HCT116 (cell line): ENCODE results near the gene NEU4. TPM values are rescaled to one million over a fixed set of nuclear protein-coding genes. Genes with fewer than 3 reads are reported as not detected.
A peak's percentile ranks its signal among the peaks of the same experiment; 100 is the strongest.
"Not testable (repeated sequence)": the region's sequence is repeated elsewhere in the genome, so short reads cannot be mapped to it uniquely, and the experiment has no call there.

Experiments used
- ATAC-seq: fragments of 200-7000 bp; cut with Tn5 transposase; 2 replicates; pipeline ENCODE4 v1.9.1; 2020; ENCODE audit warnings: mild to moderate bottlenecking, moderate library complexity
- Bru-seq: library from RNA; stranded (reverse); fragments of 400-500 nt; gene quantifications from one replicate; lab custom pipeline; 2021; lab: Mats Ljungman, UMichigan
- BruChase-seq, 2 experiments: library from RNA; stranded (reverse); fragments of 400-500 nt; gene quantifications; one replicate each; lab custom pipeline; 2021; lab: Mats Ljungman, UMichigan
- BruUV-seq: library from RNA; stranded (reverse); fragments of 400-500 nt; replicated peaks from 2 replicates; lab custom pipeline; 2021; lab: Mats Ljungman, UMichigan
- CTCF ChIA-PET: fragments of 300-600 bp; sonication (Branson Sonifier 250); formaldehyde crosslinking; loops from one replicate; lab custom pipeline; 2021; ENCODE audit warnings: antibody characterized with exemption; lab: Charles Lee
- POLR2A ChIA-PET: fragments of 300-600, 350-600 bp; sonication (Branson Sonifier 250); formaldehyde crosslinking; loops from one replicate; lab custom pipeline; 2021; ENCODE audit warnings: antibody characterized with exemption; lab: Charles Lee
- RAD21 ChIA-PET, 2 experiments: fragments of 300-600 bp; sonication (Branson Sonifier 250); formaldehyde crosslinking; loops; one replicate each; lab custom pipeline; 2023; ENCODE audit warnings: low total read pairs in 2 of 2; ENCODE audit not compliant: uncharacterized antibody in 2 of 2, unreplicated experiment in 2 of 2, low non-redundant PET in 1 of 2; lab: Charles Lee
- DNase-seq: peaks from one replicate; pipeline ENCODE4 v3.0.0-alpha.2; 2010; ENCODE audit warnings: low read depth, low spot score
- H2AFZ ChIP-seq: fragments of 200-600 bp; shearing (Covaris generic), sonication (generic); 2 replicates; pipeline ENCODE4 v1.6.1; 2017; ENCODE audit warnings: low read depth, mixed run types, mixed read lengths, antibody characterized with exemption, low read length; ENCODE audit not compliant: poor library complexity, severe bottlenecking
- H3K27ac ChIP-seq: 2 replicates; pipeline ENCODE4 v1.5.1; 2012; ENCODE audit warnings: low read depth, low read length
- H3K27me3 ChIP-seq: fragments of 200-600 bp; sonication (generic); 2 replicates; pipeline ENCODE4 v1.6.1; 2016; ENCODE audit warnings: mixed run types, low read length, mixed read lengths; ENCODE audit not compliant: insufficient read depth
- H3K36me3 ChIP-seq, 2 experiments: fragments of 200-500 bp in 1 of 2; fragments of 200-600 bp in 1 of 2; sonication (Bioruptor generic) in 1 of 2; sonication (generic) in 1 of 2; 2 replicates each; pipeline versions ENCODE4 v1.5.1 to v1.6.1; 2014 to 2016; ENCODE audit warnings: low read length in 2 of 2, inconsistent platforms in 1 of 2, mixed read lengths in 1 of 2, mixed run types in 1 of 2; ENCODE audit not compliant: insufficient read depth in 2 of 2, control insufficient read depth in 1 of 2
- H3K4me1 ChIP-seq, 2 experiments: fragments of 200-600 bp in 1 of 2; sonication (generic) in 1 of 2; 2 replicates each; pipeline versions ENCODE4 v1.5.1 to v1.6.1; 2012 to 2017; ENCODE audit warnings: low read length in 2 of 2, inconsistent platforms in 1 of 2, mild to moderate bottlenecking in 1 of 2, mixed read lengths in 1 of 2, mixed run types in 1 of 2, moderate library complexity in 1 of 2; ENCODE audit not compliant: insufficient read depth in 2 of 2, control insufficient read depth in 1 of 2
- H3K4me2 ChIP-seq: fragments of 200-600 bp; sonication (generic); 2 replicates; pipeline ENCODE4 v1.6.1; 2017; ENCODE audit warnings: mixed run types, low read length, mixed read lengths
- H3K4me3 ChIP-seq, 2 experiments: fragments of 200-600 bp in 1 of 2; sonication (generic) in 1 of 2; replicated peaks in 1 of 2; 2 replicates each; pipeline ENCODE4 v1.5.1; 2011 to 2016; ENCODE audit warnings: low read length in 2 of 2, control low read depth in 1 of 2, low read depth in 1 of 2, mild to moderate bottlenecking in 1 of 2, mixed read lengths in 1 of 2, mixed run types in 1 of 2
- H3K79me2 ChIP-seq: fragments of 200-600 bp; sonication (generic); 2 replicates; pipeline ENCODE4 v1.6.1; 2017; ENCODE audit warnings: mild to moderate bottlenecking, mixed run types, low read length, moderate library complexity, mixed read lengths; ENCODE audit not compliant: insufficient read depth
- H3K9ac ChIP-seq: fragments of 200-600 bp; sonication (generic); 2 replicates; pipeline ENCODE4 v1.6.1; 2016; ENCODE audit warnings: low read length, mixed read lengths
- H3K9me2 ChIP-seq: fragments of 200-600 bp; sonication (generic), shearing (Covaris generic); 2 replicates; pipeline ENCODE4 v1.6.1; 2017; ENCODE audit warnings: mixed run types, mild to moderate bottlenecking, moderate library complexity; ENCODE audit not compliant: insufficient read depth
- H3K9me3 ChIP-seq, 2 experiments: fragments of 200-500 bp in 1 of 2; fragments of 200-600 bp in 1 of 2; sonication (Bioruptor generic) in 1 of 2; sonication (generic) in 1 of 2; 2 replicates each; pipeline ENCODE4 v1.6.1; 2014 to 2017; ENCODE audit warnings: low read length in 2 of 2, mixed read lengths in 2 of 2, inconsistent platforms in 1 of 2, low read depth in 1 of 2, mild to moderate bottlenecking in 1 of 2, mixed run types in 1 of 2, moderate library complexity in 1 of 2; ENCODE audit not compliant: control insufficient read depth in 1 of 2, insufficient read depth in 1 of 2
- H4K20me1 ChIP-seq: fragments of 200-600 bp; sonication (generic), shearing (Covaris generic); 2 replicates; pipeline ENCODE4 v1.6.1; 2017; ENCODE audit warnings: mixed run types, mild to moderate bottlenecking, moderate library complexity; ENCODE audit not compliant: insufficient read depth
- CBX3 ChIP-seq: IDR thresholded peaks from 2 replicates; pipeline ENCODE4 v1.6.1; 2012; ENCODE audit warnings: low read depth
- CEBPB ChIP-seq: IDR thresholded peaks from 2 replicates; pipeline ENCODE4 v1.6.1; 2012; ENCODE audit warnings: low read depth
- JUND ChIP-seq: IDR thresholded peaks from 2 replicates; pipeline ENCODE4 v1.6.1; 2012
- RAD21 ChIP-seq: IDR thresholded peaks from 2 replicates; pipeline ENCODE4 v1.6.1; 2012; ENCODE audit warnings: low read depth, mild to moderate bottlenecking
- SIN3A ChIP-seq: IDR thresholded peaks from 2 replicates; pipeline ENCODE4 v1.6.1; 2012; ENCODE audit warnings: low read depth
- SP1 ChIP-seq: IDR thresholded peaks from 2 replicates; pipeline ENCODE4 v1.6.1; 2012; ENCODE audit warnings: low read depth
- intact Hi-C: fragments of 100-400 bp; cut with micrococcal nuclease; formaldehyde crosslinking; loops from 2 replicates; pipeline ENCODE4 v1.10.0; 2022
- long read RNA-seq: library from polyadenylated mRNA; unstranded; transcript quantifications from one replicate; pipeline ENCODE4 v2.0.0, GENCODE V29; 2021; ENCODE audit not compliant: unreplicated experiment
- polyA plus RNA-seq: library from polyadenylated mRNA; unstranded; fragments of >200 nt; gene quantifications from 2 replicates; pipeline ENCODE4 v1.2.1, GENCODE V29; 2012; ENCODE audit warnings: missing spikeins
- total RNA-seq: library from RNA; stranded (reverse); gene quantifications from one replicate; pipeline ENCODE4 v1.2.1, GENCODE V29; 2021; ENCODE audit not compliant: unreplicated experiment

The NEU4 gene
- total RNA-seq (0.34 TPM), Bru-seq, nascent RNA (not detected), BruChase-seq, experiment 1, labeled RNA remaining after a 6-hour chase (percentile 15 among the genes with signal in this experiment), BruChase-seq, experiment 2, labeled RNA remaining after a 2-hour chase (percentile 22 among the genes with signal in this experiment)
- 0.05 and 0.09 TPM in 2 replicates for polyA plus RNA-seq
- long read RNA-seq, partial matches to known transcripts, result 0 of 1 reads
- long read RNA-seq, other reads (novel, unspliced or antisense), result 1 of 1 reads

DNA sequence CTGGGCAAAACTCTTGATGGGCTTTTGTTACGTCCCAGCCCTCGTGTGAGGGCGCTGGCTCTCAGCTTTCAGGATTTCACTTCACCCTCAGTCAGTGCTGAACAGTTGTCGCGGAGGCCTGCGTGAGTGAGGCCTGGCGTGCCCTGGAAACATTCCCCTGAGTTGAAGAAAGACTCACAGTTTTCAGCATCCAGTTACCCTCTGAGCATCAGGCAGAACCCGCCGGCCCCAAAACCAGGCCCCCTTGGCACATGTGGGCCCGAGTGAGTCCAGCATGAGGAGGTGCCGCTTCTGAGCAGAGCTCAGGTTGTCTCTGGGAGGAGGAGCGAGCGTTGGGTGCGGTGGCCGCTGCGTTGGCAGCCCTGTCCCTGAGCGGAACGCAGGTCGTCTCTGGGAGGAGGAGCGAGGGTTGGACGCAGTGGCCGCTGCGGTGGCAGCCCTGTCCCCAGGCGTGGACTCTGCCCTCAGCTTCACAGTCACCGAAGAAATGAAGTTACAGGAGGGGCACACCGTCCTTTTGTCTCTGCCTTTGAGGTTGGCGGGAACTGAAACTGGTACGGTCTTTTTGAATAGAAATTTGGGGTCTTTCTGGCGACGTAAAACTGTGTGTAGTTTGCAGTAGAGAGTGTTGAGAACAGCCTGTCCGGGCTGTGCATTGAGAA lies at the start of gene NEU4:
NEU4 (plus strand) TSS at position 473 of the 662 bp plus-strand sequence. CDS start 5,292 bp downstream, outside the sequence.
- POLR2A ChIA-PET, result no interaction called here
- ATAC-seq, result no peak
- H3K9ac ChIP-seq, result no peak within 1 kb of the TSS

GRCh38 chr2:241759893-241760292 lies 49.1 kb upstream of the NEU4 start:
- H3K9ac ChIP-seq, H3K4me2 ChIP-seq, H3K27me3 ChIP-seq, ATAC-seq, H3K4me1 ChIP-seq, H3K9me2 ChIP-seq, CTCF ChIA-PET, DNase-seq, POLR2A ChIA-PET, RAD21 ChIA-PET, H3K79me2 ChIP-seq, H3K27ac ChIP-seq, H3K4me3 ChIP-seq, H3K9me3 ChIP-seq, H4K20me1 ChIP-seq, intact Hi-C loops, BruUV-seq, H2AFZ ChIP-seq: not testable (repeated sequence)
- peaks cover 11 to 17% of the 10 kb centered on the region in 2 experiments; a peak in 3 of 4 replicates for H3K36me3 ChIP-seq

More for the DNA sequence above, at the start of gene NEU4:
- Histone ChIP-seq H3K9me2 (no peaks in the 10 kb centered on the region), H3K79me2 (no peaks in the 10 kb centered on the region), H3K27ac (no peak within 1 kb of the TSS), H3K4me1 (no peaks in the 10 kb centered on the region), H3K4me2 (no peak within 1 kb of the TSS), H3K27me3 (no peaks in the 10 kb centered on the region), H3K4me3 (no peak within 1 kb of the TSS), H3K36me3 (no peaks in the 10 kb centered on the region), H4K20me1 (no peaks in the 10 kb centered on the region), H3K9me3 (no peaks in the 10 kb centered on the region), H2AFZ (no peak within 1 kb of the TSS)
- TF ChIP-seq CEBPB, result no peak
- no peak for TF ChIP-seq RAD21
- TF ChIP-seq SP1, result no peak
- no peak for TF ChIP-seq SIN3A
- no peak for TF ChIP-seq CBX3
- no peak for TF ChIP-seq JUND
- no peak for DNase-seq
- BruUV-seq, result no TSS peak
- intact Hi-C loops, result no loop called here
- CTCF ChIA-PET, result no interaction called here
- RAD21 ChIA-PET, result interaction anchor here in 1 of 2 experiments (0.6 kb wide), 1 partner anchor 36 kb away, joined by 3 read pairs; no protein-coding TSS in a partner anchor
